HepG2 (cell line): ENCODE data around the gene CEP164. TPM values are rescaled to one million over a fixed set of nuclear protein-coding genes. Genes with fewer than 3 reads are reported as not detected.

ENCODE experiments used
- ATAC-seq: fragments of 200-7000 bp; cut with Tn5 transposase; 3 replicates; pipeline ENCODE4 v1.9.1; 2020; ENCODE audit warnings: mild to moderate bottlenecking, moderate library complexity
- BruUV-seq: library from RNA; stranded (reverse); fragments of 400-500 nt; replicated peaks from 2 replicates; lab custom pipeline; 2021; lab: Mats Ljungman, UMichigan
- CTCF ChIA-PET: fragments of 300-600 bp; formaldehyde crosslinking; extraction: SDS; loops from one replicate; lab custom pipeline; 2021; ENCODE audit warnings: low total read pairs, inconsistent platforms, low intra/inter-chr PET ratio; lab: Yijun Ruan, JAX
- POLR2A ChIA-PET: fragments of 350-600 bp; sonication (Branson Sonifier 250); formaldehyde crosslinking; loops from one replicate; lab custom pipeline; 2020; ENCODE audit warnings: antibody characterized with exemption, inconsistent platforms; lab: Yijun Ruan, JAX
- DNase-seq: peaks from one replicate; pipeline ENCODE4 v3.0.0-alpha.2; 2015; ENCODE audit warnings: low spot score
- FAIRE-seq: peaks from 3 replicates; lab custom pipeline; 2011; peaks lifted over from hg19 to GRCh38; lab: Jason Lieb, UNC
- H2AFZ ChIP-seq: one replicate; pipeline ENCODE4 v1.6.1; 2011; ENCODE audit warnings: low read length, inconsistent platforms
- H3K27ac ChIP-seq: fragments of 300-600 bp; 3 replicates; pipeline ENCODE4 v1.8.0; 2011; ENCODE audit warnings: mixed run types, mild to moderate bottlenecking, mixed read lengths, low read length, inconsistent platforms; ENCODE audit not compliant: insufficient read depth; ENCODE audit errors: extremely low read length
- H3K27me3 ChIP-seq, 2 experiments: fragments of 200-600 bp in 1 of 2; 2 replicates in 1 of 2; 3 replicates in 1 of 2; pipeline versions ENCODE4 v1.6.0 to v1.8.0; 2011; ENCODE audit warnings: low read length in 2 of 2, mild to moderate bottlenecking in 2 of 2, moderate library complexity in 2 of 2, inconsistent platforms in 1 of 2; ENCODE audit not compliant: insufficient read depth in 2 of 2, control insufficient read depth in 1 of 2
- H3K36me3 ChIP-seq, 2 experiments: fragments of 200-600 bp in 1 of 2; replicated peaks in 1 of 2; 2 replicates in 1 of 2; 3 replicates in 1 of 2; pipeline versions ENCODE4 v1.5.1 to v1.8.0; 2011; ENCODE audit warnings: low read length in 2 of 2, inconsistent platforms in 1 of 2; ENCODE audit not compliant: insufficient read depth in 2 of 2, control insufficient read depth in 1 of 2
- H3K4me1 ChIP-seq: 2 replicates; pipeline ENCODE4 v1.5.1; 2012; ENCODE audit warnings: low read length, inconsistent platforms; ENCODE audit not compliant: insufficient read depth
- H3K4me2 ChIP-seq: 2 replicates; pipeline ENCODE4 v1.6.0; 2011; ENCODE audit warnings: low read depth, low read length, inconsistent platforms
- H3K4me3 ChIP-seq, 3 experiments: fragments of 200-600 bp in 1 of 3; sonication (generic), shearing (Covaris generic) in 1 of 3; replicated peaks in 1 of 3; 2 replicates each; pipeline ENCODE4 v1.5.1; 2011 to 2016; ENCODE audit warnings: low read length in 3 of 3, inconsistent platforms in 2 of 3, low read depth in 2 of 3, mild to moderate bottlenecking in 2 of 3, control low read depth in 1 of 3, mixed read lengths in 1 of 3; ENCODE audit not compliant: insufficient read depth in 1 of 3
- H3K79me2 ChIP-seq: one replicate; pipeline ENCODE4 v1.6.1; 2011; ENCODE audit warnings: low read length, inconsistent platforms; ENCODE audit not compliant: insufficient read depth
- H3K9ac ChIP-seq: 2 replicates; pipeline ENCODE4 v1.6.0; 2011; ENCODE audit warnings: mild to moderate bottlenecking, low read depth, low read length, inconsistent platforms; ENCODE audit not compliant: insufficient read depth
- H3K9me3 ChIP-seq: 2 replicates; pipeline ENCODE4 v1.5.1; 2012; ENCODE audit warnings: mild to moderate bottlenecking, low read length
- H4K20me1 ChIP-seq: 2 replicates; pipeline ENCODE4 v1.6.0; 2011; ENCODE audit warnings: inconsistent platforms, mild to moderate bottlenecking, low read length, moderate library complexity; ENCODE audit not compliant: insufficient read depth
- ATF7 ChIP-seq, 2 experiments: fragments of 450-650 bp in 1 of 2; sonication (generic) in 1 of 2; formaldehyde crosslinking in 1 of 2; IDR thresholded peaks; 2 replicates each; pipeline versions ENCODE4 v1.4.0 to v1.6.1; 2016 to 2020; ENCODE audit warnings: antibody characterized with exemption in 1 of 2, mild to moderate bottlenecking in 1 of 2, missing genetic modification reagents in 1 of 2
- KLF16 ChIP-seq, 2 experiments: sonication (generic) in 1 of 2; formaldehyde crosslinking in 1 of 2; IDR thresholded peaks; 2 replicates each; pipeline versions ENCODE4 v1.6.1 to v1.8.0; 2016 to 2023; ENCODE audit warnings: missing genetic modification reagents in 2 of 2, missing compliant biosample characterization in 1 of 2
- RNF219 ChIP-seq: sonication (generic); formaldehyde crosslinking; IDR thresholded peaks from 2 replicates; pipeline ENCODE4 v1.5.0; 2020; ENCODE audit warnings: mild to moderate bottlenecking, missing genetic modification reagents
- TCF7L2 ChIP-seq: IDR thresholded peaks from 2 replicates; pipeline ENCODE4 v1.6.1; 2011; ENCODE audit warnings: mild to moderate bottlenecking, low read depth, low read length, moderate library complexity
- THAP7 ChIP-seq: sonication (generic); formaldehyde crosslinking; IDR thresholded peaks from 2 replicates; pipeline ENCODE4 v1.8.1; 2023; ENCODE audit warnings: mild to moderate bottlenecking, missing genetic modification reagents
- ZNF207 ChIP-seq: fragments of 450-650 bp; IDR thresholded peaks from 2 replicates; pipeline ENCODE4 v1.6.1; 2016; ENCODE audit warnings: antibody characterized with exemption, borderline replicate concordance
- ZNF331 ChIP-seq: sonication (generic); formaldehyde crosslinking; IDR thresholded peaks from 2 replicates; pipeline ENCODE4 v1.4.0; 2020; ENCODE audit warnings: missing genetic modification reagents
- ZNF496 ChIP-seq: sonication (generic); formaldehyde crosslinking; IDR thresholded peaks from 2 replicates; pipeline ENCODE4 v1.8.1; 2023; ENCODE audit warnings: mild to moderate bottlenecking, moderate library complexity, missing genetic modification reagents; ENCODE audit not compliant: insufficient replicate concordance
- ZNF503 ChIP-seq: sonication (generic); formaldehyde crosslinking; IDR thresholded peaks from 2 replicates; pipeline ENCODE4 v1.4.0; 2020; ENCODE audit warnings: missing genetic modification reagents
- ZNF772 ChIP-seq: sonication (generic); formaldehyde crosslinking; IDR thresholded peaks from 2 replicates; pipeline ENCODE4 v1.5.0; 2020; ENCODE audit warnings: mild to moderate bottlenecking, missing genetic modification reagents
- ZNF800 ChIP-seq: sonication (generic); formaldehyde crosslinking; IDR thresholded peaks from 2 replicates; pipeline ENCODE4 v1.4.0; 2020; ENCODE audit warnings: missing genetic modification reagents
- WGBS: methylation state at CpG from one replicate; pipeline ENCODE4 v1.1.6; 2017; ENCODE audit warnings: low lambda C conversion rate; 5-methylcytosine and 5-hydroxymethylcytosine counted together
- in situ Hi-C: cut with HindIII; loops from 2 replicates; pipeline ENCODE4 v1.10.0; 2017; ENCODE audit warnings: low pct_unique_long_range_greater_than_20kb; ENCODE audit not compliant: extremely low pct_ligation_motif_present
- intact Hi-C: fragments of 100-400 bp; cut with micrococcal nuclease; formaldehyde crosslinking; loops from one replicate; pipeline ENCODE4 v1.10.0; 2022; ENCODE audit not compliant: unreplicated experiment
- polyA plus RNA-seq, 8 experiments: library from polyadenylated mRNA; depleted of rRNA in 3 of 8; stranded (reverse) in 7 of 8; unstranded in 1 of 8; fragments of >200 nt; fragmentation: Illumina TruSeq in 4 of 8; extraction: Trizol in 4 of 8; gene quantifications; 2 replicates each; pipeline versions ENCODE4 v1.2.1 to v1.2.3, GENCODE V29; 2011 to 2016; ENCODE audit warnings: low read depth in 4 of 8, missing spikeins in 1 of 8, mixed read lengths in 1 of 8; ENCODE audit not compliant: insufficient read depth in 1 of 8
- total RNA-seq, 5 experiments: library from RNA; depleted of rRNA; stranded (reverse); fragments of >200 nt; fragmentation: Illumina TruSeq; extraction: Trizol; gene quantifications; 2 replicates each; pipeline ENCODE4 v1.2.3, GENCODE V29; 2016; ENCODE audit warnings: low read depth in 1 of 5

Gene CEP164
- total and polyA plus RNA-seq, 2 of the 13 experiments (the other 11 are each of a cell fraction or from before 2014, with no cell fraction given) = 11.4 to 15.2 TPM

- no TSS peak for BruUV-seq
- no peak for DNase-seq
- Histone ChIP-seq H4K20me1 (0 out of 2 replicates have a peak, but pooled peaks cover 3% of the 10 kb centered on the region), H3K36me3 (no peaks in the 10 kb centered on the region), H3K4me1 (no peaks in the 10 kb centered on the region), H3K4me2 (no peak overlapping the region), H3K4me3 (no peak overlapping the region)
- CTCF ChIA-PET = no interaction called here
- no peak for FAIRE-seq
- ATAC-seq = no peak
- no peak for TF ChIP-seq ZNF331 (CRISPR knock-in tag)
- no peak for TF ChIP-seq ZNF503
- no peak for TF ChIP-seq KLF16 (CRISPR knock-in tag; IDR thresholded peaks at IDR 0.05)
- TF ChIP-seq TCF7L2 = no peak
- no peak for TF ChIP-seq RNF219 (CRISPR knock-in tag)
- TF ChIP-seq ATF7 (IDR thresholded peaks at IDR 0.05) = no peak
- TF ChIP-seq ATF7 (CRISPR knock-in tag; IDR thresholded peaks at IDR 0.05) = no peak
- no peak for TF ChIP-seq THAP7 (CRISPR knock-in tag)
- TF ChIP-seq ZNF772 = no peak
- TF ChIP-seq ZNF207 = no peak
- TF ChIP-seq ZNF800 = no peak
- no peak for TF ChIP-seq ZNF496 (CRISPR knock-in tag)
- TF ChIP-seq, all 625 proteins: peak for 0
- intact Hi-C loops (no loop called here), in situ Hi-C loops (loop anchor here (25.0 kb wide), 1 partner anchor 506 kb away; the partner anchor contains the start of gene TMPRSS13)
- WGBS = no CpG with 5 or more reads among the region's 7 CpGs
- POLR2A ChIA-PET = no interaction called here
- Histone ChIP-seq H3K27ac (no peak overlapping the region), H3K27me3 (peaks cover 2 to 16% of the 10 kb centered on the region in 2 experiments; a peak in 4 of 5 replicates), H2AFZ (no peak overlapping the region), H3K9me3 (no peaks in the 10 kb centered on the region), H3K79me2 (no peaks in the 10 kb centered on the region), H3K9ac (no peak overlapping the region)
These were observed 103.8 kb downstream of the CEP164 start for GRCh38 chr11:117431436-117431835.
